ENCODE measurements around the gene DEDD. TPM values are rescaled to one million over a fixed set of nuclear protein-coding genes. Genes with fewer than 3 reads are reported as not detected.
A peak's percentile ranks its signal among the peaks of the same experiment; 100 is the strongest.

DEDD gene
- total and polyA plus RNA-seq, 2 of the 13 experiments (the other 11 are each of a cell fraction or from before 2014, with no cell fraction given) = 12.6 to 27.8 TPM

- TF ChIP-seq NBN (conservative IDR thresholded peaks at IDR 0.05) (no peak), ATF7 (IDR thresholded peaks at IDR 0.05) (no peak), ATF7 (CRISPR knock-in tag; IDR thresholded peaks at IDR 0.05) (no peak), HNF1B (CRISPR knock-in tag; IDR thresholded peaks at IDR 0.05) (no peak), IRF9 (CRISPR knock-in tag; IDR thresholded peaks at IDR 0.05; ENCODE audit: borderline replicate concordance) (no peak), ZNF160 (CRISPR knock-in tag; IDR thresholded peaks at IDR 0.05) (0 out of 2 replicates have a peak, but pooled peaks have one; percentile 38), AHDC1 (CRISPR knock-in tag; IDR thresholded peaks at IDR 0.05; ENCODE audit: borderline replicate concordance) (no peak), JARID2 (CRISPR knock-in tag; IDR thresholded peaks at IDR 0.05; ENCODE audit: insufficient replicate concordance) (no peak), CREBL2 (CRISPR knock-in tag; IDR thresholded peaks at IDR 0.05; ENCODE audit: borderline replicate concordance) (no peak), PPARG (CRISPR knock-in tag; conservative IDR thresholded peaks at IDR 0.05) (no peak), ZHX2 (IDR thresholded peaks at IDR 0.05; ENCODE audit: low read depth) (no peak), ZHX2 (CRISPR knock-in tag; IDR thresholded peaks at IDR 0.05; ENCODE audit: borderline replicate concordance) (no peak), MTA1 (CRISPR knock-in tag; IDR thresholded peaks at IDR 0.05; ENCODE audit: borderline replicate concordance) (peak; percentile 77; the same call in 1 of the 2 replicates)
Observed at GRCh38 chr1:161098210-161099068, 34.0 kb downstream of the DEDD start, which contains the start of gene KLHDC9 (continued).

All from HepG2 (cell line).